ENCODE results near the gene EP400. TPM values are rescaled to one million over a fixed set of nuclear protein-coding genes. Genes with fewer than 3 reads are reported as not detected.
"Not testable (repeated sequence)": the region's sequence is repeated elsewhere in the genome, so short reads cannot be mapped to it uniquely, and the experiment has no call there.

Gene EP400
- polyA plus RNA-seq, 1 donor = 31.9 TPM

- Histone ChIP-seq H3K4me3 (ENCODE audit: low read length) (no peak overlapping the region), H3K27me3 (ENCODE audit: control insufficient read depth, insufficient read depth, low read length) (no peaks in the 10 kb centered on the region), H3K4me1 (ENCODE audit: control insufficient read depth, insufficient read depth, low read length) (no peaks in the 10 kb centered on the region), H3K36me3 (ENCODE audit: control insufficient read depth, insufficient read depth, low read length) (peaks cover 77% of the 10 kb centered on the region), H3K9me3 (ENCODE audit: control insufficient read depth, low read depth, low read length) (no peaks in the 10 kb centered on the region), H3K27ac (ENCODE audit: low read length) (no peak overlapping the region)
- WGBS (ENCODE audit: insufficient coverage, low lambda C conversion rate) = no CpG with 5 or more reads among the region's 2 CpGs
- DNase-seq = no peak
Observed at GRCh38 chr12:132049442-132049841, 99.7 kb downstream of the EP400 start.

DNA sequence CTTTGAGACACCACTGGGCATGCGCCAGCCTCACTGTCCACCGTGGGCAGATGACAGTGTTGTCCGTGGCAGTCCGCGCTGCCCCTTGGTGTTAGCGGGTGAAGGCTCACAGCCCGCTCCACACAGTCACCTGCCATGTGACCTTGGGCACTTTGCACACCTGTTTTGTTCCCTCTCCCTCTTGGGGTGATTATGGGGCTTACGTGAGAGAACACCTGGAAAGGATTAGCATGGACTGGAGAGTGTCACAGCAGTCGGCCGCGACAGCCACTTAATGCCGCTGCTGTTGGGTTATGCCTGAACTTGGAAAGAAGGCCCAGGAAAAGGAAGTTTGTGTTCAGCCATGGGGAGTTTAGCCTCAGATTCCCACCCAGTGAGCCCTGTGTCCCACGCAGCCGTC, 100.1 kb downstream of the EP400 start:
- DNase-seq = no peak
- Histone ChIP-seq H3K4me1 (ENCODE audit: control insufficient read depth, insufficient read depth, low read length) (no peaks in the 10 kb centered on the region), H3K9me3 (ENCODE audit: control insufficient read depth, low read depth, low read length) (no peaks in the 10 kb centered on the region), H3K36me3 (ENCODE audit: control insufficient read depth, insufficient read depth, low read length) (peaks cover 77% of the 10 kb centered on the region), H3K4me3 (ENCODE audit: low read length) (no peak overlapping the region), H3K27ac (ENCODE audit: low read length) (no peak overlapping the region), H3K27me3 (ENCODE audit: control insufficient read depth, insufficient read depth, low read length) (no peaks in the 10 kb centered on the region)
- WGBS (ENCODE audit: insufficient coverage, low lambda C conversion rate) = no CpG with 5 or more reads among the region's 14 CpGs

DNA sequence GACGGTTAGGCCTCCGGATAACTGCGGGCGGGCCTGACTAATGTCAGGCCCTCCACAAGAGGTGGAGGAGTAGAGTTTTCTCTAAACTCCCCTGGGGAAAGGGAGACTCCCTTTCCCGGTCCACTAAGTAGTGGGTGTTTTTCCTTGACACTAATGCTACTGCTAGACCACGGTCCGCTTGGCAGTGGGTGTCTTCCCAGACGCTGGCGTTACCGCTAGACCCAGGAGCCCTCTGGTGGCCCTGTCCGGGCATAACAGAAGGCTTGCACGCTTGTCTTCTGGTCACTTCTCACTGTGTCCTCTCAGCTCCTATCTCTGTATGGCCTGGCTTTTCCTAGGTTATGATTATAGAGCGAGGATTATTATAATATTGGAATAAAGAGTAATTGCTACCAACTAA, 102.0 kb downstream of the EP400 start:
- H3K4me1 ChIP-seq (ENCODE audit: control insufficient read depth, insufficient read depth, low read length); H3K27me3 ChIP-seq (ENCODE audit: control insufficient read depth, insufficient read depth, low read length); H3K9me3 ChIP-seq (ENCODE audit: control insufficient read depth, low read depth, low read length); H3K4me3 ChIP-seq (ENCODE audit: low read length); H3K27ac ChIP-seq (ENCODE audit: low read length); DNase-seq: not testable (repeated sequence)
- H3K36me3 ChIP-seq (ENCODE audit: control insufficient read depth, insufficient read depth, low read length) = peaks cover 72% of the 10 kb centered on the region
- WGBS (ENCODE audit: insufficient coverage, low lambda C conversion rate) = no CpG with 5 or more reads among the region's 13 CpGs

DNA sequence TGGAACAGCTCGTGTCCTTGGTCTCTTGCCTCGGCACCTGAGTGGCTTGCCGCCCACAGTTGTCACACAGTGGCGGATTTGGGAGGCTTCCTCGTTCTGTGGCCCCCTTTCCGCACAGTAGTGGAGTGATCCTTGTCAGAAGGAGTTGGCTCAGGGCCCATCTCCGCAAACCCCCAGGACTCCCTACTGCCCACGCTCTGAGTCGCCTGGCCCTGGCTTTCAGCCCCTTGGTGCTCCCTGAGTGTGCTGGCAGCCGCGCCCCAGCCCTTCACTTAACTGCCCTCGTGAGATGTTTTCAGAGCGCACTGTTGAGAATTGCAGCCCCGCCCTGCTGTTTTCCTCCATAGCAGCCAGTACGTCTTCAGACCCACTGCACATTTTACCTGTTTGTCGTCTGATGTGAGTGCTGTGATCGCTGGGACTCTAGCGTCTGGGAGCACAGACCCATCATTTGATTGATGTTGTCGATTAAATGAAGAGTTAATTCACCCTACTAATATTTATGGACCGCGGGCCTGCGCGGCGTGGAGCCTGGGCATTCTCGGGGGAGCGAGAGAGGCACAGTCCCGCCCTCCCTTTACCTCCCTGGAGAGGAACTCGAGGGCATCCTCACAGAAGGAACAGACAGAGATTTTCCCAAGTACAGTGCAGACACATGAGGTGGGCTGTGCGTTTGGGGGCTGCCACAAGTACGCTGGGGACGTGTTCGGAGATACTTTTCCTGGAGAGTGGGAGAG, 102.6 kb downstream of the EP400 start:
- Histone ChIP-seq H3K36me3 (ENCODE audit: control insufficient read depth, insufficient read depth, low read length) (peaks cover 78% of the 10 kb centered on the region), H3K4me3 (ENCODE audit: low read length) (no peak overlapping the region), H3K27ac (ENCODE audit: low read length) (no peak overlapping the region), H3K9me3 (ENCODE audit: control insufficient read depth, low read depth, low read length) (no peaks in the 10 kb centered on the region), H3K4me1 (ENCODE audit: control insufficient read depth, insufficient read depth, low read length) (no peaks in the 10 kb centered on the region), H3K27me3 (ENCODE audit: control insufficient read depth, insufficient read depth, low read length) (no peaks in the 10 kb centered on the region)
- WGBS (ENCODE audit: insufficient coverage, low lambda C conversion rate) = no CpG with 5 or more reads among the region's 32 CpGs
- DNase-seq = no peak

DNA sequence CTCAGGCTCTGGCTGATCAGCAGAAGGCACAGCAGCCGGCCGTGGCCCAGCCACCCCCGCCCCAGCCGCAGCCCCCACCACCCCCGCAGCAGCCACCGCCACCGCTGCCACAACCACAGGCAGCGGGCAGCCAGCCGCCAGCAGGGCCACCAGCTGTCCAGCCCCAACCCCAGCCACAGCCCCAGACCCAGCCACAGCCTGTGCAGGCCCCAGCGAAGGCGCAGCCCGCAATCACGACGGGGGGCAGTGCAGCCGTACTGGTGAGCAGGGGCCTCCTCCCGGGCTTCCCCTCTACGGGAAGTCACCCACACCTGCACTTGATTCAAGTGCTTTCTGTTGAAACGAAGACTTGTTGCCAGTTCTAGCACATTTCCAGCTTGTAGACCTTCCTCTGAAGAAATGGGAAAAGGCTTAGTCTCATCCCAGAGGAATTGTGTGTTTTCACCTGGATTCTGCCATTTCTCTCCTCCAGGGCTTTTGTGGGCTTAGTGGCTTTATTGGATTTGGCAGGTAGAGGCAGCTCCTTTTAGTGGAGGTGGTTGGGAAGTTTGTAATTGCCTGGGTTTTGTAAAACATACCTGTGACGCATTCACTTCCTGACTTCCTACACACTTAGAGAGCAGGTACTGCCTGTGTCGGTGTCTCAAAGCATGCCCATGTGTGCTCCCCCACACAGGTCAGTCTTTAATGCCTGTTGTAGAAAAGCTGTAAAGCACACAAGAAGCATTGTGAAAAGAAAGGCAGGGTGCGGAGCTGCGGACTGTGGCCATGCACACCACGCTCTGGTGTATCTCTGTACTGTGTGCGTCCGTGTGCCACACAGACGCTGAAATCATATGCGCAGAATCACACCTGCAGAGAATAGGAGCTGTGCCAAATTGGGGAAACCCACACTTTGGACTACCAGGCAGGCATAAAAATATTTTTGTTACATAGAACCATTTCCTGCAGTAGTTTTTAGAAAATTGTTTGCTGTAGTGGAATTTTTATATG, 103.9 kb downstream of the EP400 start:
- Histone ChIP-seq H3K27ac (ENCODE audit: low read length) (no peak overlapping the region), H3K9me3 (ENCODE audit: control insufficient read depth, low read depth, low read length) (no peaks in the 10 kb centered on the region), H3K4me1 (ENCODE audit: control insufficient read depth, insufficient read depth, low read length) (no peaks in the 10 kb centered on the region), H3K27me3 (ENCODE audit: control insufficient read depth, insufficient read depth, low read length) (no peaks in the 10 kb centered on the region), H3K36me3 (ENCODE audit: control insufficient read depth, insufficient read depth, low read length) (peaks cover 84% of the 10 kb centered on the region), H3K4me3 (ENCODE audit: low read length) (no peak overlapping the region)
- no peak for DNase-seq
- no CpG with 5 or more reads among the region's 27 CpGs for WGBS (ENCODE audit: insufficient coverage, low lambda C conversion rate)

GRCh38 chr12:132054983-132055382, 105.2 kb downstream of the EP400 start:
- Histone ChIP-seq H3K9me3 (ENCODE audit: control insufficient read depth, low read depth, low read length) (no peaks in the 10 kb centered on the region), H3K27ac (ENCODE audit: low read length) (no peak overlapping the region), H3K27me3 (ENCODE audit: control insufficient read depth, insufficient read depth, low read length) (no peaks in the 10 kb centered on the region), H3K4me1 (ENCODE audit: control insufficient read depth, insufficient read depth, low read length) (no peaks in the 10 kb centered on the region), H3K36me3 (ENCODE audit: control insufficient read depth, insufficient read depth, low read length) (peaks cover 76% of the 10 kb centered on the region), H3K4me3 (ENCODE audit: low read length) (no peak overlapping the region)
- WGBS (ENCODE audit: insufficient coverage, low lambda C conversion rate) = no CpG with 5 or more reads among the region's 12 CpGs
- DNase-seq = no peak

DNA sequence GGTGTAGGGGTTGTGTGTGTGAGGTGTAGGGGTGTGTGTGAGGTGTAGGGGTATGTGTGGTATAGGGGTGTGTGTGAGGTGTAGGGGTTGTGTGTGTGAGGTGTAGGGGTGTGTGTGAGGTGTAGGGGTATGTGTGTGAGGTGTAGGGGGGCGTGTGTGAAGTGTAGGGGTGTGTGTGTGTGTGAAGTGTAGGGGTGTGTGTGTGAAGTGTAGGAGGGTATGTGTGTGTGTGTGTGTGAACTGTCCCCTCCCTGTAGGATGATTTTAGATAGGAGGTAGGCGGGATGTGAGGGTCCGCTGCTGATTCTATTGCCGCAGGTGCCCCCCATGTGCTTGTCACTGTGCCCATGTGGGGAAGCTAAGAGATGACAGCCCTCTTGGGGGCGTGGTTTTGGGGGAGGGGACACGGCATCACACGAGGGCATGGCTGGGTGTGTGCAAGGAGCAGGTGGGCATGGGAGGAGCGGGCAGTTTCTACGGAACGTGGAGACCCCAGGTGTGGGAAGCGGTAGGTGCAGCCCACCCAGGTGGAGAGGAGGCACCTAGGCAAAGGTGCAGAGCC, 105.9 kb downstream of the EP400 start:
- Histone ChIP-seq H3K9me3 (ENCODE audit: control insufficient read depth, low read depth, low read length) (no peaks in the 10 kb centered on the region), H3K27ac (ENCODE audit: low read length) (no peak overlapping the region), H3K4me1 (ENCODE audit: control insufficient read depth, insufficient read depth, low read length) (no peaks in the 10 kb centered on the region), H3K36me3 (ENCODE audit: control insufficient read depth, insufficient read depth, low read length) (peaks cover 73% of the 10 kb centered on the region), H3K4me3 (ENCODE audit: low read length) (no peak overlapping the region), H3K27me3 (ENCODE audit: control insufficient read depth, insufficient read depth, low read length) (no peaks in the 10 kb centered on the region)
- no peak for DNase-seq
- no CpG with 5 or more reads among the region's 11 CpGs for WGBS (ENCODE audit: insufficient coverage, low lambda C conversion rate)

GRCh38 chr12:132056320-132056719, 106.6 kb downstream of the EP400 start:
- Histone ChIP-seq H3K27me3 (ENCODE audit: control insufficient read depth, insufficient read depth, low read length) (no peaks in the 10 kb centered on the region), H3K36me3 (ENCODE audit: control insufficient read depth, insufficient read depth, low read length) (peaks cover 70% of the 10 kb centered on the region), H3K9me3 (ENCODE audit: control insufficient read depth, low read depth, low read length) (no peaks in the 10 kb centered on the region), H3K27ac (ENCODE audit: low read length) (no peak overlapping the region), H3K4me1 (ENCODE audit: control insufficient read depth, insufficient read depth, low read length) (no peaks in the 10 kb centered on the region), H3K4me3 (ENCODE audit: low read length) (no peak overlapping the region)
- WGBS (ENCODE audit: insufficient coverage, low lambda C conversion rate) = no CpG with 5 or more reads among the region's 5 CpGs
- DNase-seq = no peak

- DNase-seq = no peak
- H3K27ac ChIP-seq (ENCODE audit: low read length) = no peak overlapping the region
- no peak overlapping the region for H3K4me3 ChIP-seq (ENCODE audit: low read length)
- H3K4me1 ChIP-seq (ENCODE audit: control insufficient read depth, insufficient read depth, low read length) = no peaks in the 10 kb centered on the region
- H3K36me3 ChIP-seq (ENCODE audit: control insufficient read depth, insufficient read depth, low read length) = peaks cover 70% of the 10 kb centered on the region
- H3K9me3 ChIP-seq (ENCODE audit: control insufficient read depth, low read depth, low read length) = no peaks in the 10 kb centered on the region
- no peaks in the 10 kb centered on the region for H3K27me3 ChIP-seq (ENCODE audit: control insufficient read depth, insufficient read depth, low read length)
- WGBS (ENCODE audit: insufficient coverage, low lambda C conversion rate) = no CpG with 5 or more reads among the region's 5 CpGs
Observed at GRCh38 chr12:132056951-132057350, 107.2 kb downstream of the EP400 start.

GRCh38 chr12:132057691-132058090, 107.9 kb downstream of the EP400 start:
- no peak overlapping the region for H3K27ac ChIP-seq (ENCODE audit: low read length)
- H3K27me3 ChIP-seq (ENCODE audit: control insufficient read depth, insufficient read depth, low read length) = no peaks in the 10 kb centered on the region
- 100% methylated on average over 1 of the region's 5 CpGs for WGBS (ENCODE audit: insufficient coverage, low lambda C conversion rate)
- no peaks in the 10 kb centered on the region for H3K9me3 ChIP-seq (ENCODE audit: control insufficient read depth, low read depth, low read length)
- peaks cover 71% of the 10 kb centered on the region for H3K36me3 ChIP-seq (ENCODE audit: control insufficient read depth, insufficient read depth, low read length)
- H3K4me3 ChIP-seq (ENCODE audit: low read length) = no peak overlapping the region
- no peak for DNase-seq
- no peaks in the 10 kb centered on the region for H3K4me1 ChIP-seq (ENCODE audit: control insufficient read depth, insufficient read depth, low read length)
